Muscle of leg (tissue), 11 donors: Measurements from ENCODE around the gene PRKN. TPM values are rescaled to one million over a fixed set of nuclear protein-coding genes. Genes with fewer than 3 reads are reported as not detected.

Source experiments
- DNase-seq: peaks from one replicate; pipeline ENCODE4 v3.0.0; 2013
- H3K27ac ChIP-seq: one replicate; pipeline ENCODE4 v1.5.1; 2013; ENCODE audit warnings: mild to moderate bottlenecking, low read length, control low read depth
- H3K27me3 ChIP-seq: one replicate; pipeline ENCODE4 v1.6.1; 2013; ENCODE audit warnings: low read length; ENCODE audit not compliant: control insufficient read depth, insufficient read depth
- H3K36me3 ChIP-seq: one replicate; pipeline ENCODE4 v1.6.1; 2013; ENCODE audit warnings: low read length; ENCODE audit not compliant: control insufficient read depth, insufficient read depth
- H3K4me1 ChIP-seq: one replicate; pipeline ENCODE4 v1.6.1; 2013; ENCODE audit warnings: low read length; ENCODE audit not compliant: control insufficient read depth, insufficient read depth
- H3K4me3 ChIP-seq: one replicate; pipeline ENCODE4 v1.5.1; 2013; ENCODE audit warnings: low read length, control low read depth
- H3K9me3 ChIP-seq: replicated peaks from 2 replicates; pipeline ENCODE4 v1.6.1; 2013; ENCODE audit warnings: low read depth, low read length; ENCODE audit not compliant: control insufficient read depth
- WGBS: methylation state at CpG from one replicate; pipeline ENCODE4 v1.1.5; 2013; ENCODE audit warnings: missing lambda C conversion rate; ENCODE audit not compliant: insufficient coverage; 5-methylcytosine and 5-hydroxymethylcytosine counted together
- polyA plus RNA-seq, 8 donors: library from polyadenylated mRNA; unstranded; fragments of 120-200 nt; gene quantifications; one replicate each; pipeline versions ENCODE4 v1.2.1 to v1.2.3, GENCODE V29; 2013; ENCODE audit warnings: inconsistent platforms in 1 of 8, low replicate concordance in 1 of 8; ENCODE audit not compliant: insufficient read length in 8 of 8, insufficient read depth in 1 of 8
- total RNA-seq: library from RNA; stranded (reverse); fragments of 120-200 nt; gene quantifications from one replicate; pipeline ENCODE4 v1.2.4, GENCODE V29; 2013

PRKN gene
- total and polyA plus RNA-seq, 9 donors, result 2.5 to 4.7 (median 3.9) TPM

DNA sequence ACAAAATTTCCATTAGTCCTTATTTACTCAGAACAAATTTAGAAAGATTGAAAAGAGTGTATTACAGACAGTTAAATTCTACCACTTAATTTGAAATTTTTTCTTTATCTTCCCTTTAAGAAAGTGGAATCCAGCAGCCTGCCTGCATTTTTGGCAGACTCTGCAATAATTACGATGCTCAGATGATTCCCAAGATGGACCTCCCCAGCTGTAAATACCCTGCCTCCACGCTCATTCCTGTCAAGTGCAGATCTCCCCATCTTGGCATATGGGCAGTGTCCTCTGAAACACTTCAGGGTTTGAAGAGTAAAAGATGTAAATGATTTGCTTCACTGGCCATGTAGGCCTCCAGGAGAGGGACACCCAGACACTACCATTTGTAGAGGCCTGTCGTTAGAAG is 471.2 kb downstream of the PRKN start:
- no peaks in the 10 kb centered on the region for H3K36me3 ChIP-seq
- WGBS, result 38% methylated on average over 2 of the region's 3 CpGs
- H3K4me1 ChIP-seq, result no peaks in the 10 kb centered on the region
- no peaks in the 10 kb centered on the region for H3K9me3 ChIP-seq
- no peak overlapping the region for H3K27ac ChIP-seq
- no peak overlapping the region for H3K4me3 ChIP-seq
- peak; percentile 43 for DNase-seq
- H3K27me3 ChIP-seq, result no peaks in the 10 kb centered on the region

- Histone ChIP-seq H3K4me3 (no peak overlapping the region), H3K27ac (no peak overlapping the region), H3K27me3 (no peaks in the 10 kb centered on the region), H3K4me1 (no peaks in the 10 kb centered on the region), H3K36me3 (no peaks in the 10 kb centered on the region), H3K9me3 (no peaks in the 10 kb centered on the region)
- whole genome bisulfite sequencing, result no CpG with 5 or more reads among the region's 3 CpGs
- no peak for DNase-seq
Observed at GRCh38 chr6:162251257-162251656, 476.3 kb downstream of the PRKN start.

GRCh38 chr6:162249907-162250642 is 477.5 kb downstream of the PRKN start:
- no peaks in the 10 kb centered on the region for H3K27me3 ChIP-seq
- no peak overlapping the region for H3K4me3 ChIP-seq
- WGBS, result 94% methylated on average over 3 of the region's 11 CpGs
- no peak for DNase-seq
- no peaks in the 10 kb centered on the region for H3K4me1 ChIP-seq
- no peak overlapping the region for H3K27ac ChIP-seq
- H3K36me3 ChIP-seq, result no peaks in the 10 kb centered on the region
- H3K9me3 ChIP-seq, result no peaks in the 10 kb centered on the region

DNA sequence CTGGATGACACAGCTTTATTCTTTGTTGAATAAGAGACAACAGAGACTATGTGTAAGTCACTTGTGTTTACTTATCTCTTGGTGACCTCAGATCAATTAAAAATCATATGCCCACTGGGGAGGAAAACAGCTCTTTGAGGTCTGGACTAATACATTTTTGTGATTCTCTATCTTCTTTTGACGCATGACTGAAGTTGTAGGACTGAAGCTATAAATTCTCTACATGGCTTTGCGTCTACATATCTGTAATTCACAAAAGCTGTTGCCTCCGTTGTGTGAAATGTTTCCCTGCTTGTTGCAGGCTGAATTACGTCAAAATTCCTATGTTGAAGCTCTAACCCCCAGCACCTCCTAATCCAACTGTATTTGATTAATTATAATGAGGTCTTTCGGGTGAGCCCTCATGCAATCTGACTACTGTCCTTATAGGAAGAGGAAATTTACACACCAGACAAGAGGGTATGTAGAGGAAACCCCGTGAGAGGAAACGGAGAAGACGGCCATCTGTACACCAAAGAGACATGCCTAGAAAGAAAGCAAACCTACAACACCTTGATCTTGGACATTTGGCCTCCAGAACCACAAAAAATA is 481.6 kb downstream of the PRKN start:
- Histone ChIP-seq H3K4me3 (no peak overlapping the region), H3K27ac (no peak overlapping the region)
- no CpG with 5 or more reads among the region's 8 CpGs for WGBS

DNA sequence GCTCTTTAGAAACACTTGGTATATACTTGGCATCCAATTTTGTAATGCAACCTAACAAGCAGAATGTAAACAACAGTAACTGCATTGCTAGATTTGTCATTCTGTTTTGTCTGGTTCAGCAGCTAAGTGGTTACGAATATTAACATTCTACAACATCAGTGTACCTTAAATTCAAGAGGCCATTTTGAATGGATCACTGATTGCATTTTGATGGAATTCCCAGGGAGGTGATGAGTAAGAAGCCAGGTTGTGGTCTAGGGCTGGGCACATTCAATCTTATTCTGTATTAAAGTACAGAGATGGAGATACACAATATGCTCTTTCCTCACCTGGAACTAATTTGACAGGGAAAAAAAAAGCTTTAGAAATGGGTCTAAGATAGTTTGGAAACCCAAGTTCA is 483.5 kb downstream of the PRKN start:
- no peaks in the 10 kb centered on the region for H3K36me3 ChIP-seq
- H3K4me3 ChIP-seq, result no peak overlapping the region
- whole genome bisulfite sequencing, result no CpG with 5 or more reads among the region's 1 CpG
- no peaks in the 10 kb centered on the region for H3K4me1 ChIP-seq
- H3K27ac ChIP-seq, result no peak overlapping the region
- H3K27me3 ChIP-seq, result no peaks in the 10 kb centered on the region
- H3K9me3 ChIP-seq, result no peaks in the 10 kb centered on the region
- DNase-seq, result no peak

More for the DNA sequence above, 481.6 kb downstream of the PRKN start:
- DNase-seq, result no peak
- Histone ChIP-seq H3K27me3 (no peaks in the 10 kb centered on the region), H3K9me3 (no peaks in the 10 kb centered on the region), H3K4me1 (no peaks in the 10 kb centered on the region), H3K36me3 (no peaks in the 10 kb centered on the region)

GRCh38 chr6:162242915-162243314 is 484.7 kb downstream of the PRKN start:
- H3K4me1 ChIP-seq, result no peaks in the 10 kb centered on the region
- no peaks in the 10 kb centered on the region for H3K9me3 ChIP-seq
- no peaks in the 10 kb centered on the region for H3K36me3 ChIP-seq
- WGBS, result no CpG with 5 or more reads among the region's 1 CpG
- no peak overlapping the region for H3K4me3 ChIP-seq
- H3K27ac ChIP-seq, result no peak overlapping the region
- no peak for DNase-seq
- H3K27me3 ChIP-seq, result no peaks in the 10 kb centered on the region

- Histone ChIP-seq H3K27me3 (no peaks in the 10 kb centered on the region), H3K4me3 (no peak overlapping the region), H3K36me3 (no peaks in the 10 kb centered on the region), H3K4me1 (no peaks in the 10 kb centered on the region), H3K9me3 (no peaks in the 10 kb centered on the region), H3K27ac (no peak overlapping the region)
- DNase-seq, result no peak
- WGBS, result 95% methylated on average over 2 of the region's 9 CpGs
Observed at GRCh38 chr6:162239330-162239729, 488.2 kb downstream of the PRKN start.

GRCh38 chr6:162238675-162239074 is 488.9 kb downstream of the PRKN start:
- no peak overlapping the region for H3K4me3 ChIP-seq
- no peak for DNase-seq
- H3K36me3 ChIP-seq, result no peaks in the 10 kb centered on the region
- no peaks in the 10 kb centered on the region for H3K9me3 ChIP-seq
- H3K27ac ChIP-seq, result no peak overlapping the region
- no peaks in the 10 kb centered on the region for H3K27me3 ChIP-seq
- WGBS, result 94% methylated on average over 6 of the region's 8 CpGs
- H3K4me1 ChIP-seq, result no peaks in the 10 kb centered on the region

- no peak overlapping the region for H3K27ac ChIP-seq
- WGBS, result no CpG with 5 or more reads among the region's 1 CpG
- no peak for DNase-seq
- no peak overlapping the region for H3K4me3 ChIP-seq
- no peaks in the 10 kb centered on the region for H3K9me3 ChIP-seq
- no peaks in the 10 kb centered on the region for H3K27me3 ChIP-seq
- no peaks in the 10 kb centered on the region for H3K4me1 ChIP-seq
- no peaks in the 10 kb centered on the region for H3K36me3 ChIP-seq
Observed at GRCh38 chr6:162237331-162237730, 490.2 kb downstream of the PRKN start.

DNA sequence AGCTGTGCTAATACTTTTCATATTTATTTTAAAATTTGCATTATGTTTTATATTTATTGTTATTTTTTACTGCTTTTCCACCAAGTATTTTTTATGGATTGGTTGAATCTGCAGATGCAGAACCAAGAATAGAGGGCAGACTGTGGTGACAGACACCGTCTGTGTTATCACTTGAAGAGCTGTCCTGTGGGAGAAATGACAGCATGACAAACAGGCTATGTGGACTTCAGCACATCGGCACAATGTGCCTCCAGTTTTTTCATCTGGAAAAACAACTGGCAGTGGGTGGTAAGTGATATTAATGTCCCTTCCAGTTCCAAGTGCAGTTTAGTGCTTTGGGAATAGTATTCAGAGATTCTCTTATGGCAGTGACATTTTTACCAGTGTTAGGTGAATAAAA is 492.9 kb downstream of the PRKN start:
- DNase-seq, result no peak
- Histone ChIP-seq H3K27ac (no peak overlapping the region), H3K4me3 (no peak overlapping the region), H3K9me3 (no peaks in the 10 kb centered on the region), H3K36me3 (no peaks in the 10 kb centered on the region), H3K4me1 (no peaks in the 10 kb centered on the region), H3K27me3 (no peaks in the 10 kb centered on the region)
- 56% methylated on average over 2 of the region's 2 CpGs for WGBS
